GF-D8 (cell line): ENCODE results near the gene TGFBR2.

ENCODE experiments used
- DNase-seq: peaks from one replicate; lab custom pipeline; 2025; lab: John Stamatoyannopoulos, UW

TGFBR2 gene

DNA sequence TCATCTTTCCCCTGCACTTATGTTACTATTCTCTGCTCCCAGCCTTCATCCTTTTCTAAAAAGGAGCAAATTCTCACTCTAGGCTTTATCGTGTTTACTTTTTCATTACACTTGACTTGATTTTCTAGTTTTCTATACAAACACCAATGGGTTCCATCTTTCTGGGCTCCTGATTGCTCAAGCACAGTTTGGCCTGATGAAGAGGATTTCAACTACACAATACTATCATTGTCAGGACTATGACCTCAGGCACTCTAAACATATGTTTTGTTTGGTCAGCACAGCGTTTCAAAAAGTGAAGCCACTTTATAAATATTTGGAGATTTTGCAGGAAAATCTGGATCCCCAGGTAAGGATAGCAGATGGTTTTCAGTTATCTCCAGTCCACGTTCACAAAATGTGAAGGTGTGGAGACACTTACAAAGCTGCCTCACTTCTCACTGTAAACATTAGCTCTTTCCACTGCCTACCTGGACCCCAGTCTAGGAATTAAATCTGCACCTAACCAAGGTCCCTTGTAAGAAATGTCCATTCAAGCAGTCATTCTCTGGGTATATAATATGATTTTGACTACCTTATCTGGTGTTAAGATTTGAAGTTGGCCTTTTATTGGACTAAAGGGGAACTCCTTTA lies 86.2 kb downstream of the TGFBR2 start:
- DNase-seq, result no peak

- DNase-seq, result peak; percentile 30
Measured at GRCh38 chr3:30693470-30694120, 87.2 kb downstream of the TGFBR2 start.

DNA sequence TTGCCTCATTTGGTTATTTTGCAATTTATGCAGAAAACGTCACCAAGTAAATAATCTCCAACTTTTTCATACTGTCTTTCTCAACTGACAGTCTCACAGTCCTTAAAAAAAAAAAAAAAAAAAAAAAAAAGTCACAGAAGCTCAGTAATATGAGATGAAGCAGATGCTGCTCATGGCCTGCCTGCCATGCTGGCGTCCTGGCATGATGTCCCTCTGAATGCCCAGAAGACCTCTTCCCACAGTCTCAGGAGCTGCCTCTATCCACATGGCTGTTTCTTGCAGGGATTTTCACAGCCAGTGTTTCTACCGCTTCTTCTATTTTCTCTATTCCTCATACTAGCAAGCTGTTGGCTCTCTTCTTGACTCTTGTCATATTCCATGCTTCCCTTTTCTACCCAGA lies 87.7 kb downstream of the TGFBR2 start:
- DNase-seq, result no peak

GRCh38 chr3:30694668-30695067 lies 88.3 kb downstream of the TGFBR2 start:
- DNase-seq, result no peak

GRCh38 chr3:30695302-30696061 lies 89.1 kb downstream of the TGFBR2 start:
- DNase-seq, result no peak

DNA sequence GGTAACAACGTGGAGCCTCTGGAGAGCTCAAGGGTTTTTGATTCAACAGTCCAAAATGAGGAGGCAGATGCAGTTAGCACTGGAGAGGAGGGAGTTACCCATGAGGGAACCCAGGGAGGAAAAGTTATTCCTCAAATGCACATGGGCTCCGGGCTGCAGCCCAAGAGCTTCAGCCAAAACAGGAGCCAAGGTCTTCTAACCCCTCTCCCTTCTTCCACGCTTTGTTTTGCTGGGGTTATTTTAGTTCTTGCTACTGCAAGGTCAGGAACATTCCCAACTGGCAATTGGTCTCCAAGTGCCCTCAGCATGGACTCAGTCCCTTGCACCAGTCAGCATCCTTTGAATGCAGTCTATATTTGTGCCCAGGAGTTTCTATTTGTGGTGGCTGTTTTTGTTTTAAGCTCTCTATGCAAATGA lies 90.0 kb downstream of the TGFBR2 start:
- DNase-seq, result no peak

- no peak for DNase-seq
Measured at GRCh38 chr3:30696896-30697295, 90.5 kb downstream of the TGFBR2 start.

GRCh38 chr3:30698549-30698948 lies 92.1 kb downstream of the TGFBR2 start:
- DNase-seq, result no peak

- no peak for DNase-seq
Measured at GRCh38 chr3:30699927-30700326, 93.5 kb downstream of the TGFBR2 start.

DNA sequence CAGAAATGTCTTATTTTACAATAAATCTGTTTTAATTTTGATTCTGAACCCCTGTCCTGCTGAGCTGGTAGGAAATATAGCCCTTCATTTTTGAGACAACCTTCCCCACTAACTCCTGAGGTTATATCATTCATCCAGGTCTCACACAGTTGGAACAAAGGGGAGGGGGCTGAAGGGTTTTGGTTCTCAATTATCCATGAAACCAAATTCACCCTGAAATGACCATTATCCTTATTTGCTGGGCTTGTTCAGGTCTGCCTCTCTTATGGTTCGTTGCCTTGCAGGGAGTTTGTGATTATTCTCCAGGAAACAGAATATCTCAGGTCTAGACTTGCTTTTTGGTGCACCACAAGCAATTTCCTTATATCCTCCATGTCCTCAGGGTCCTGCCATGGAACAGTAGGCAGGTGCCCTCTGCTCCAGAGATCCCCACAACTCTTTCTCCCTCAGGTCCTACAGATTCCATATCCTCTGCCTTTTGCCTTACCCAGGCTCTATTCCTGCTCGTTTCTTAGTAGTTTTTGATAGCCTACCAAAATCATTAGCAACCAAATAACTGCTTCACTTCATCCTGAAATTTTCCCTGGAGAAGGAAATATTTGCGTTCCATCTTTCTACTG lies 94.4 kb downstream of the TGFBR2 start:
- DNase-seq, result no peak

- no peak for DNase-seq
Measured at GRCh38 chr3:30702038-30702827, 95.8 kb downstream of the TGFBR2 start.

GRCh38 chr3:30702828-30703397 lies 96.5 kb downstream of the TGFBR2 start:
- no peak for DNase-seq

DNA sequence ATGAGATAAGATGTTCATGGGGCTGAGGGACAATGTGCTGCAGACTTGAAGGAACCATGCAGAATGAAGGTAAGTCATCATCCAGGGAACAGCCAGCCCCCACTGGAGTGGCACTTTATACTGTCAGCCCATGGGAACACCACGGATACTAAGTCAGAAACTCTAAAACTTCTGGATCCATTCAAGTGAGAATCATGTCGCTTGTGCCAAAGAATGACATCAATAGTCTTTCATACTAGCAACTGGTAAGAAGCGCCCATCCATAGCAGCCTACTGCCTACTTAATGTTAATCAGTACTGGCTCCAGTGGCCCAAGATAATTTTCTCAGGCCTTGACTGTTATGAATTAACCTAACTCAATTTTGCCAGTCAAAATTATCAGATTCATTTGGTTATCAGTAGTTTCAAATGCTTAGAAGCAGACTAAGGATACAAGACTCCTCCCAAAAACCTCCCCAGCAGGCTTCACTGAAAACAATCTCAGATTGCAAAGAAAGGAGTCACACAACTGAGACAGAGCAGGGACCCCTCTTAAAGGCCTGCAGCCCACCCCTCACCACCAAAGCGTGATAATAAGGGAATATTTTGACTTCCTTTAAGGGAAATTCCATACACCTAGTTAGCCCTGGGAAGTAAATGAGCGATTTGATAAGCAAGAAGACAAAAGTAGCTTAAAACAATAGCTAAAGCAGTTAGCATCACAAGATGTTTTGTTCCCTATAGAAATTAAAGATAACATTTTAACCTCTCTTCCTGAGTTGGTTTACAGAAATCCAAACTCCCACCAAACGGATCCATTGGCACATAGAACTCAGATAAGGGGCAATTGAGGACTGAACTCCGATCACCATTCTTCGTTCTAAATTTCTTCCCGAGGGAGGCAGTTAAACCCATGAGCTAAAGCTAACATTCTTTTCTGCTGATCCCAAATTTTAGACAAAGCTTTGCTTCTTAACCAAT lies 98.8 kb downstream of the TGFBR2 start:
- no peak for DNase-seq

DNA sequence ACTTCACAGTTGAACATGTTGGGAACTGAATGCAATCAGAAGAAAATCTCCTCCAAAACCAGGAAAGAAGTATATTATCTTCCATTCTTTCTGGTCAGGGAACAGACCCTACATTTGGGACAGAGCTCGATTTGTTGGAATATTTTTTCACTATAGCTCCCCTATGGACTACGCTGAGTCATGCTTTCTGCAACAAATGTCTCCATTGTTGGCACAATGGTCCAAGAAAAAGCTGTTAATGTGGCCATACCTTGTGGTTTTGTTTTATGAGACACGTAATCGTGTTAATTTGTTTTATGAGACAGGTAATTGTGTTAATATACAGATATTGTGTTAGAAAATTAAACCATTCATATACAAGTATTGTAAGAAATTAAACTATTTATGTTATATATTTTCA lies 101.4 kb downstream of the TGFBR2 start:
- no peak for DNase-seq

GRCh38 chr3:30708472-30708871 lies 102.1 kb downstream of the TGFBR2 start:
- DNase-seq, result no peak

- no peak for DNase-seq
Measured at GRCh38 chr3:30710017-30710416, 103.6 kb downstream of the TGFBR2 start.

- DNase-seq, result no peak
Measured at GRCh38 chr3:30711151-30711550, 104.8 kb downstream of the TGFBR2 start.

- no peak for DNase-seq
Measured at GRCh38 chr3:30711867-30712266, 105.5 kb downstream of the TGFBR2 start.

DNA sequence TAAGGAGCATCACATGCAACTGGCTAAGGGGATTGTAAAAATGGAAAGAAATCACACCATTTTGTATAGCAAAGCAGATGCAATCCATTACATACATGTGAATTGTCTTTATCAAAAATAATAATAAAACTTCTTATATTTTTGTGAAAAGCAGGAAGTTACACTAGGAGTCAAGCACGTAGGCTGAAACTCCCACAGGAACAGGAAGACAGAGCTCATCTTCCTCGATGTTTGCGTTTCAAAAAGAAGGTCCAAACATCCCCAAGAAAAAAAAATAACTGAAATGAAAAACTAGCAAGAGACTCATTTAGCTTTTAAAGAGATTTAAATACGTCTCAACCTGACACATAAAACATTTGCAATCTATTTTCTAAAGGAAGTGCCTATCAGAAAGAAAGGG lies 106.6 kb downstream of the TGFBR2 start:
- DNase-seq, result no peak

GRCh38 chr3:30713885-30714503 lies 107.6 kb downstream of the TGFBR2 start:
- no peak for DNase-seq
